Measurements from ENCODE around the gene TUBGCP3.
"Not testable (repeated sequence)": the region's sequence is repeated elsewhere in the genome, so short reads cannot be mapped to it uniquely, and the experiment has no call there.

The TUBGCP3 gene

GRCh38 chr13:112526146-112526853 is 61.7 kb downstream of the TUBGCP3 start:
- DNase-seq (ENCODE audit: low read depth) = no peak

GRCh38 chr13:112525356-112525945 is 62.5 kb downstream of the TUBGCP3 start:
- no peak for DNase-seq (ENCODE audit: low read depth)

DNA sequence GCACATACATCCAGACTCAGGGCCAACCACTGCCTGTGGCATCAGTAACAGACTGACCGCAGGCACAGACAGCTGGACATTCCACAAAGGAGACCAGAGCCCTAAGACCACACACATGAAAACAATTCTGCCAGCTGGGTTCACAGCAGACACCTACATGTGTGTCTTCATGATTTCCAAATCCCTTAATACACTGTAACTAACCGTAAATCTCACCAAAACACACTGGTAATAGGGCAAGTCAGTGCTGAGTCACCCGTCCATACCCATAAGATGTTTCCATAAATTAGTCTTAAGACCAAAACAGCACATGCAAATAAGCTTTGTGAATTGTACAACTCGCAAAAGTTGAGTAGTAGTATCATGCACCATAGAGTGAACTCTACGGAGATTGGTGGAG is 65.4 kb downstream of the TUBGCP3 start:
- no peak for DNase-seq (ENCODE audit: low read depth)

GRCh38 chr13:112521073-112521685 is 66.8 kb downstream of the TUBGCP3 start:
- no peak for DNase-seq (ENCODE audit: low read depth)

DNA sequence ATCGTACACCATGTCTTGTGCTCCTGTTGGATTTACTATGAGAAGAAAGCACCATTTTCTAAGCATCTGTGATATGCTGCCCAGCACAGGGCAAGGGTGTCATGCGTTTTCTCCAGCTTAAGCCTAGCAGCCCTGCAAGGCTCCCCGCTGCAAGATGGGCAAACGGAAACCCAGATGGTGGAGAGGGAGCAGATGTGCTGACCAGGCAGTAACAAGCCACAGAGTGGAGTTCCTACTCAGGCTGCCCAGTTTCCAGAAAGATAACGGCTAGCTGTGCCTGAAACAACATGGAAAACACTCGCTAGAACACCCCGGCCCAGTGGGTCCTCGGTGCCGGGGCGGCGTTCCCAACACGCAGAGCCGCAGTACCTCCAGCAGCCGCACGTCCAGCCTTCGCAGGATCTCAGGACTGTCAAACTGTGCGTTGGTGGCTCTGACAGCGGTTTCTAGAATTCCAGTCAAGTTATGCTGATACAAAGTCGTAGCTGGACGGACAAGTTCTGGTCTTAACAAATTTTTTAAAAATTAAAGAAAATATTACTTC is 68.4 kb downstream of the TUBGCP3 start:
- no peak for DNase-seq (ENCODE audit: low read depth)

- no peak for DNase-seq (ENCODE audit: low read depth)
Observed at GRCh38 chr13:112516218-112516617, 71.7 kb downstream of the TUBGCP3 start.

- DNase-seq (ENCODE audit: low read depth) = no peak
Observed at GRCh38 chr13:112513761-112514160, 74.2 kb downstream of the TUBGCP3 start.

- DNase-seq (ENCODE audit: low read depth) = no peak
Observed at GRCh38 chr13:112510987-112511685, 76.8 kb downstream of the TUBGCP3 start.

DNA sequence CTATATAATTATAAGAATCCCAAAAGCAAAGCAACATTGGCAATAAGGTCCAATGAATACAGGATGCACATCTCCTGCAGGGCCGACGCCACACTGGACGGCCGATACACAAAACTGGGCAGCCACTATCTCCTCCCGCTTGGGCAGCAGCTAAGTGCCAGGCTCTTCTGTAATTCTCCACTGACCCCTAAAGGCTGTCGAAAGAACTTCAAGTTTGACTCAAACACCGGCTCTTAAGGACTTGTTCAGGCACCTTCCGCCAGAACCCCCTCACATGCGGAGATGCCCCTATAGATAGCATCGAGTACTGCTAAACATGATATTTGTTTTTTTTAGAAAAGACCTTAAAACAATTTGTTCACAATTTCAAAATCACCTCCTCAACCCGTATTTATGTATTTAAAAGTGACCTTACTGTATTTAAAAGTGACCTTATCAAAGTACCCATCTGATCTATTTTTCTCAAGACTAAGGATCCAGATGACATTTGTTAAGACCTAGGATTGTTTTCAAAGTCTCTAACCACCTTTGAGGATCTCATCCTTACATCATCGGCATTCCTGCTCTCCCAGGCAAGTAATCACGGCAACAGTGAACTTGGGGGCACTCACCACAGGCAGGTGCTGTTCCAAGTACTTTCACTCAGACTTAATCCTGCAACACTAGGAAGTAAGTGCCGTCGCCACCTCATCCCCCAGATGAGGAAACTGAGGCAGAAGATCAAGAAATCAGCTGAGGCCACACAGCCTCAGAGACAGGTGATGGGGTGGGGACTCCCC is 77.8 kb downstream of the TUBGCP3 start:
- DNase-seq (ENCODE audit: low read depth) = no peak

GRCh38 chr13:112509190-112509589 is 78.8 kb downstream of the TUBGCP3 start:
- DNase-seq (ENCODE audit: low read depth) = no peak

- no peak for DNase-seq (ENCODE audit: low read depth)
Observed at GRCh38 chr13:112506046-112506445, 81.9 kb downstream of the TUBGCP3 start.

DNA sequence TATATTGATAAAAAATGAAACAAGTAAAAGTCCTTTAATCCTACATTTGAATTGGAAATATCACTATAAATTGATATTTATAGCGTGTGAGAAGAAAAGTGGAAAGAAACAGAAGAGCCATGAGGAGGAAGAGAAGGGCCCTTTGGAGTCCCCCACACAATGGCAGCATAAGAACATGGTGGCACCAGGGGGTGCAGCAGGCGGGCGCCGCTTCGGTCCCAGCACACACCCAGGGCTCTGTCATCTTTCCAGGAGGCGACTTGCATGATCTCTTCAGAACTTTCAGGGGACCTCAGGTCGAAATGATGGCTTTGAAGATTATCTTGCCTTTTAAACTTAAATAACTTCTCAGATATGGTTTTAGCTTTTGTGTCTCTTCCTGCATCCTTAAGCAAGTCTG is 91.8 kb downstream of the TUBGCP3 start:
- DNase-seq (ENCODE audit: low read depth) = no peak

DNA sequence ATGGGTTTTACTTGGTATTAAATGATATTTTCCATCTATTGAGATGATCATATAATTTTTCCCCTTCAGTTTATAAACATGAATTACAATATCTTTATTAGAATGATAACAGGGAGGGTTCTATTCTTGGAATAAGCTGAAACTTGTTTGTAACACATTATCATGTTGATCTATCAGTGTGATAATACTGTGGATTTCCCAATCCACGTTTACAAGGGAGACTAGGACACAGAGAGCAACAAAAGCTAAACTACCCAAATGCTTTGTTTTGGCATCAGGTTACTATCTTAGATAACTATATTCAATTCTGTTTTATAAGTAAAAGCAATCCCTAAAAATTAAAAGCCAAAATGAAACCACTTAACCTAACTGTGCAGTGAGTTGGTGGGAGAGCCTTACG is 92.5 kb downstream of the TUBGCP3 start:
- no peak for DNase-seq (ENCODE audit: low read depth)

DNA sequence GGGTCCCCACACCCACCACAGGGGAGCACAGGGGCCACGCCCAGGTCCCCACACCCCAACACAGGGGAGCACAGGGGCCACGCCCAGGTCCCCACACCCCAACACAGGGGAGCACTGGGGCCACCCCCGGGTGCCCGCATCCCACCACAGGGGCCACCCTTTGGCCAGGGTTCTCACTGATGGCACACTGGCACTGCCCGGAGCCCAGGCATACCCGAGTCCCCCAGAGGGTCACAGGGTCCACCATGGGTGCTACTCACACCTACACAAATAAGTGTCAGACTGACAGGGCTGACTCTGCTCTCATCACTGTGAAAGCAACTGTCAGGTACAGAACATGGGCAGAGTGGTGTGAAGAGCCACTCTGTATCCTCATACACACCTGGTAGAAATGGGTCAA is 98.8 kb downstream of the TUBGCP3 start:
- DNase-seq (ENCODE audit: low read depth) = no peak

- not testable (repeated sequence) for DNase-seq (ENCODE audit: low read depth)
Observed at GRCh38 chr13:112488343-112489050, 99.5 kb downstream of the TUBGCP3 start.

DNA sequence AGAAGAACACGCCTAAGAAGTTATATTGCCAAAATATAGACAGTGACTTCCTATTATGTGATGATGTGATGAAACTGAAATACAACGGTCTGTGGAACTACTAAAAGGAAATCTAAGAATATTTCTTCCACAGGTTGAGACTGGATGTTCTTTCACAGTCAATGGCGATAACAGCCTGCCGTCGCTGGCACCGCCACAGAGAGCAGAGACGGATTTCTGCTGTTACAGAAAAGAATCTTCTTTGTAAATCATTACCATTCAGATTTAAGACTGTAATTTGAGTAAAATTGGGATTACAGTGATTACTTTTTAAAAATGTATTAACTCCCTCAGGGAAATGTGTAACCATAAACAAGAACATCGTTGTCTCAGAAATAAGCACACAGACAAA is 100.8 kb downstream of the TUBGCP3 start:
- DNase-seq (ENCODE audit: low read depth) = no peak

GRCh38 chr13:112486386-112487126 is 101.4 kb downstream of the TUBGCP3 start:
- no peak for DNase-seq (ENCODE audit: low read depth)

DNA sequence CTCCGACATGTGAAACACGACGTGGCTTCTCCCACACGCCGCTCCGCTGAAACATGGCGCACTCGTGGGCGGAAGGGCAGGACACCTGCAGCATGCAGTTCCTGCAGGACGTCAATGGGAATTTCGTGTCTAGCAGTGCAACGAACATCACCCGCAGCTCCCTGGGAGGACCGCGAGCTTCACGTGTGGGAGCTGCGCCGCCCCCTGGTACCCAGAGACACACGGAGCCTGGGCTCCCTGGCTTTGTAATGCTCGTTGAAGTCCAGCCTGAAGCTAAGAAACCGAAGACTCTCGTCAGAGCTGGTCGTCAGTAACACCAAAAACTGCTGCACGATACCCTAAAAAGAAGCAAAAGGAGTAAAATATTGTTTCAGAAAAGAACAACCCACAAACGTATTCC is 102.1 kb downstream of the TUBGCP3 start:
- not testable (repeated sequence) for DNase-seq (ENCODE audit: low read depth)

GRCh38 chr13:112483299-112483698 is 104.7 kb downstream of the TUBGCP3 start:
- DNase-seq (ENCODE audit: low read depth) = no peak

DNA sequence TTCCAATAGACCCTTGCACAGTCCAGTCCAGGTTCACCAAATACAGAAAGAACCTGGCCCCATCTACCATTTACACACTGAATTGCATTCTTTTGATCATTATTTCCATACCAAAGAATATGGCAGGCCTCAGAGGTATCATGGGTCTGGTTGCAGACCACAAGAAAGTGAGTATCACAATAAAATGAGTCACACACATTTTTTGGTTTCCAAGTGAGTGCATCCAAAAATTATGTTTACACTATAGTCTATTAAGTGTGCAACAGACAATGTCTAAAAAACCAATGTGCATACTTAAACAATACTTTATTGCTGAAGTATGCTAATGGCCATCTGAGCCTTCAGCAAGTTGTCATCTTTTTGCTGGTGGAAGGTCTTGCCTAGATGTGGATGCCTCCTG is 106.5 kb downstream of the TUBGCP3 start:
- no peak for DNase-seq (ENCODE audit: low read depth)

- no peak for DNase-seq (ENCODE audit: low read depth)
Observed at GRCh38 chr13:112479389-112479788, 108.6 kb downstream of the TUBGCP3 start.

Measured in activated T-cell treated with anti-CD3 and anti-CD28 coated beads for 48 hours (primary cell).